GM12873 (cell line): ENCODE data around the gene NDUFB5.

Experiments used
- CTCF ChIP-seq: IDR thresholded peaks from 2 replicates; pipeline ENCODE4 v1.5.1; 2012; ENCODE audit warnings: low read depth, mild to moderate bottlenecking, moderate library complexity, low read length, control low read depth; ENCODE audit not compliant: insufficient read depth; ENCODE audit errors: missing control alignments

The NDUFB5 gene

GRCh38 chr3:179604321-179605078 lies at the start of gene NDUFB5, which contains the start of gene MRPL47:
TSS of gene NDUFB5 (plus strand) at chr3:179604794. CDS start at chr3:179604816, 22 bp downstream.
TSS of gene MRPL47 (minus strand) at chr3:179604638. CDS start at chr3:179604624, 14 bp downstream.
- no peak for TF ChIP-seq CTCF

GRCh38 chr3:179558742-179559364 lies 45.7 kb upstream of the NDUFB5 start:
- TF ChIP-seq CTCF = peak; percentile 81

- no peak for TF ChIP-seq CTCF
These were observed 43.8 kb upstream of the NDUFB5 start for GRCh38 chr3:179560791-179561190.

GRCh38 chr3:179562591-179563270 lies 41.9 kb upstream of the NDUFB5 start, which contains the start of gene ACTL6A:
TSS of gene ACTL6A (plus strand) at chr3:179562926. CDS start at chr3:179563093, 167 bp downstream.
- no peak for TF ChIP-seq CTCF

GRCh38 chr3:179563271-179563783 lies 41.3 kb upstream of the NDUFB5 start:
- peak; percentile 71 for TF ChIP-seq CTCF

- TF ChIP-seq CTCF = no peak
These were observed 39.1 kb upstream of the NDUFB5 start for GRCh38 chr3:179565496-179565895.

- TF ChIP-seq CTCF = no peak
These were observed 23.6 kb upstream of the NDUFB5 start for GRCh38 chr3:179580992-179581391.
